H9 (cell line): ENCODE data around the gene PRR13. TPM values are rescaled to one million over a fixed set of nuclear protein-coding genes. Genes with fewer than 3 reads are reported as not detected.

Experiments
- DNase-seq: peaks from one replicate; pipeline ENCODE4 v3.0.0-alpha.2; 2017
- H2AFZ ChIP-seq: one replicate; pipeline ENCODE4 v1.6.1; 2013; ENCODE audit warnings: mild to moderate bottlenecking, low read length, control low read depth, moderate library complexity
- H2AK5ac ChIP-seq: 2 replicates; pipeline ENCODE4 v1.6.1; 2013; ENCODE audit warnings: low read length, control low read depth, mixed read lengths; ENCODE audit not compliant: insufficient read length
- H2BK120ac ChIP-seq: one replicate; pipeline ENCODE4 v1.6.1; 2013; ENCODE audit warnings: low read depth, mild to moderate bottlenecking, low read length, control low read depth, inconsistent platforms; ENCODE audit not compliant: poor library complexity, severe bottlenecking
- H2BK12ac ChIP-seq: 2 replicates; pipeline ENCODE4 v1.6.1; 2013; ENCODE audit warnings: low read length, control low read depth, mixed read lengths, low read depth; ENCODE audit not compliant: insufficient read length
- H2BK15ac ChIP-seq: 2 replicates; pipeline ENCODE4 v1.6.1; 2013; ENCODE audit warnings: low read depth, low read length, control low read depth
- H2BK20ac ChIP-seq: one replicate; pipeline ENCODE4 v1.6.1; 2013; ENCODE audit warnings: low read depth, mild to moderate bottlenecking, low read length, control low read depth, inconsistent platforms; ENCODE audit not compliant: poor library complexity, severe bottlenecking
- H2BK5ac ChIP-seq: 2 replicates; pipeline ENCODE4 v1.6.1; 2013; ENCODE audit warnings: low read length, control low read depth, mixed read lengths; ENCODE audit not compliant: insufficient read length
- H3K14ac ChIP-seq: 2 replicates; pipeline ENCODE4 v1.6.1; 2013; ENCODE audit warnings: low read length, control low read depth; ENCODE audit not compliant: insufficient read depth
- H3K18ac ChIP-seq: 2 replicates; pipeline ENCODE4 v1.6.1; 2013; ENCODE audit warnings: low read depth, mild to moderate bottlenecking, mixed read lengths, low read length, control low read depth; ENCODE audit not compliant: insufficient read length
- H3K23ac ChIP-seq: 2 replicates; pipeline ENCODE4 v1.6.1; 2013; ENCODE audit warnings: low read length, control low read depth, mixed read lengths, low read depth; ENCODE audit not compliant: insufficient read length
- H3K23me2 ChIP-seq: 2 replicates; pipeline ENCODE4 v1.6.1; 2013; ENCODE audit warnings: low read depth, mild to moderate bottlenecking, mixed read lengths, low read length, control low read depth; ENCODE audit not compliant: insufficient read length, poor library complexity, severe bottlenecking
- H3K27ac ChIP-seq: 2 replicates; pipeline ENCODE4 v1.5.1; 2013; ENCODE audit warnings: low read length, control low read depth, mixed read lengths, low read depth; ENCODE audit not compliant: insufficient read length
- H3K27me3 ChIP-seq: 2 replicates; pipeline ENCODE4 v1.6.1; 2013; ENCODE audit warnings: low read length, control low read depth, inconsistent platforms; ENCODE audit not compliant: insufficient read depth
- H3K4ac ChIP-seq: 2 replicates; pipeline ENCODE4 v1.6.1; 2013; ENCODE audit warnings: low read depth, mild to moderate bottlenecking, control low read depth, inconsistent platforms, low read length, moderate library complexity
- H3K4me1 ChIP-seq: 2 replicates; pipeline ENCODE4 v1.6.1; 2013; ENCODE audit warnings: low read length, control low read depth, inconsistent platforms; ENCODE audit not compliant: insufficient read depth
- H3K4me2 ChIP-seq: 2 replicates; pipeline ENCODE4 v1.6.1; 2013; ENCODE audit warnings: low read length, control low read depth, mixed read lengths; ENCODE audit not compliant: insufficient read length, insufficient read depth
- H3K56ac ChIP-seq: 2 replicates; pipeline ENCODE4 v1.6.1; 2013; ENCODE audit warnings: low read depth, mild to moderate bottlenecking, mixed read lengths, low read length, control low read depth; ENCODE audit not compliant: insufficient read length
- H3K79me1 ChIP-seq: 2 replicates; pipeline ENCODE4 v1.6.1; 2013; ENCODE audit warnings: low read depth, mild to moderate bottlenecking, moderate library complexity, low read length, control low read depth, inconsistent platforms; ENCODE audit not compliant: insufficient read depth, poor library complexity, severe bottlenecking
- H3K79me2 ChIP-seq: 2 replicates; pipeline ENCODE4 v1.6.1; 2013; ENCODE audit warnings: low read length, control low read depth, inconsistent platforms; ENCODE audit not compliant: insufficient read depth
- H3K9ac ChIP-seq: 2 replicates; pipeline ENCODE4 v1.6.1; 2013; ENCODE audit warnings: low read length, control low read depth, mixed read lengths; ENCODE audit not compliant: insufficient read length; ENCODE audit errors: extremely low read depth
- H3K9me3 ChIP-seq: one replicate; pipeline ENCODE4 v1.6.1; 2013; ENCODE audit warnings: low read depth, low read length, inconsistent platforms; ENCODE audit not compliant: control insufficient read depth
- H3T11ph ChIP-seq: one replicate; pipeline ENCODE4 v1.6.1; 2013; ENCODE audit warnings: mild to moderate bottlenecking, low read length, control low read depth, inconsistent platforms
- H4K20me1 ChIP-seq: one replicate; pipeline ENCODE4 v1.6.1; 2013; ENCODE audit not compliant: control insufficient read depth, insufficient read length, insufficient read depth
- H4K5ac ChIP-seq: 2 replicates; pipeline ENCODE4 v1.6.1; 2013; ENCODE audit warnings: low read depth, mild to moderate bottlenecking, mixed read lengths, low read length, control low read depth; ENCODE audit not compliant: insufficient read length
- H4K8ac ChIP-seq: replicated peaks from 2 replicates; pipeline ENCODE4 v1.6.1; 2013; ENCODE audit warnings: low read length, control low read depth, mixed read lengths, low read depth; ENCODE audit not compliant: insufficient read length
- H4K91ac ChIP-seq: 2 replicates; pipeline ENCODE4 v1.6.1; 2013; ENCODE audit warnings: low read depth, mild to moderate bottlenecking, moderate library complexity, mixed read lengths, low read length, control low read depth; ENCODE audit not compliant: insufficient read length
- H3K27ac Mint-ChIP-seq, 3 experiments: 2 replicates in 2 of 3; 3 replicates in 1 of 3; pipeline ENCODE4 v1.8.0; 2020 to 2021; ENCODE audit warnings: mixed read lengths in 3 of 3, mild to moderate bottlenecking in 1 of 3, moderate library complexity in 1 of 3
- H3K27me3 Mint-ChIP-seq: 2 replicates; pipeline ENCODE4 v1.8.0; 2021; ENCODE audit warnings: low read depth, mild to moderate bottlenecking, moderate library complexity, mixed read lengths
- H3K36me3 Mint-ChIP-seq, 3 experiments: 2 replicates in 2 of 3; 3 replicates in 1 of 3; pipeline ENCODE4 v1.8.0; 2020 to 2021; ENCODE audit warnings: low read depth in 3 of 3, mixed read lengths in 3 of 3; ENCODE audit not compliant: insufficient read depth in 1 of 3
- H3K4me1 Mint-ChIP-seq, 2 experiments: 2 replicates each; pipeline ENCODE4 v1.8.0; 2020; ENCODE audit warnings: mixed read lengths in 2 of 2
- H3K4me3 Mint-ChIP-seq, 2 experiments: 2 replicates in 1 of 2; 3 replicates in 1 of 2; pipeline ENCODE4 v1.8.0; 2020 to 2021; ENCODE audit warnings: mild to moderate bottlenecking in 2 of 2, mixed read lengths in 2 of 2, moderate library complexity in 1 of 2
- H3K9me3 Mint-ChIP-seq, 2 experiments: 2 replicates in 1 of 2; 3 replicates in 1 of 2; pipeline ENCODE4 v1.8.0; 2020; ENCODE audit warnings: mild to moderate bottlenecking in 2 of 2, mixed read lengths in 2 of 2, moderate library complexity in 1 of 2
- WGBS: extraction: QIAGEN DNeasy Blood & Tissue Kit; methylation state at CpG from one replicate; pipeline ENCODE4 v1.1.7; 2013; ENCODE audit warnings: missing lambda C conversion rate, low lambda C conversion rate, mixed read lengths; ENCODE audit not compliant: insufficient read length; ENCODE audit errors: extremely low coverage; 5-methylcytosine and 5-hydroxymethylcytosine counted together
- total RNA-seq: library from RNA; stranded (reverse); gene quantifications from 2 replicates; pipeline ENCODE4 v1.2.1, GENCODE V29; 2021
- TF ChIP-seq, protein P1 (sequence below): fragments of 200-600 bp; sonication (generic); conservative IDR thresholded peaks from 3 replicates; pipeline ENCODE4 v1.8.0; 2021; ENCODE audit warnings: antibody characterized with exemption, mild to moderate bottlenecking

The PRR13 gene
- total RNA-seq, 1 experiment from 2014 or later, result 147 TPM

- TF ChIP-seq, protein P1, sequence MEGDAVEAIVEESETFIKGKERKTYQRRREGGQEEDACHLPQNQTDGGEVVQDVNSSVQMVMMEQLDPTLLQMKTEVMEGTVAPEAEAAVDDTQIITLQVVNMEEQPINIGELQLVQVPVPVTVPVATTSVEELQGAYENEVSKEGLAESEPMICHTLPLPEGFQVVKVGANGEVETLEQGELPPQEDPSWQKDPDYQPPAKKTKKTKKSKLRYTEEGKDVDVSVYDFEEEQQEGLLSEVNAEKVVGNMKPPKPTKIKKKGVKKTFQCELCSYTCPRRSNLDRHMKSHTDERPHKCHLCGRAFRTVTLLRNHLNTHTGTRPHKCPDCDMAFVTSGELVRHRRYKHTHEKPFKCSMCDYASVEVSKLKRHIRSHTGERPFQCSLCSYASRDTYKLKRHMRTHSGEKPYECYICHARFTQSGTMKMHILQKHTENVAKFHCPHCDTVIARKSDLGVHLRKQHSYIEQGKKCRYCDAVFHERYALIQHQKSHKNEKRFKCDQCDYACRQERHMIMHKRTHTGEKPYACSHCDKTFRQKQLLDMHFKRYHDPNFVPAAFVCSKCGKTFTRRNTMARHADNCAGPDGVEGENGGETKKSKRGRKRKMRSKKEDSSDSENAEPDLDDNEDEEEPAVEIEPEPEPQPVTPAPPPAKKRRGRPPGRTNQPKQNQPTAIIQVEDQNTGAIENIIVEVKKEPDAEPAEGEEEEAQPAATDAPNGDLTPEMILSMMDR, result peak; percentile 86
- WGBS, result no CpG with 5 or more reads among the region's 32 CpGs
- H3K27ac ChIP-seq, result peak within 1 kb of the TSS; percentile 24
Observed at GRCh38 chr12:53451661-53452158, 10.2 kb downstream of the PRR13 start, which contains the start of gene PCBP2. PCBP2 (plus strand) TSS chr12:53452102; CDS start chr12:53454801, 2,699 bp downstream.

More at GRCh38 chr12:53451661-53452158, 10.2 kb downstream of the PRR13 start, which contains the start of gene PCBP2:
- Histone ChIP-seq H4K8ac (no peak within 1 kb of the TSS), H3K4me2 (peak within 1 kb of the TSS; percentile 49), H2BK12ac (no peak within 1 kb of the TSS), H4K20me1 (no peaks in the 10 kb centered on the region), H2BK20ac (no peak within 1 kb of the TSS), H4K5ac (peak within 1 kb of the TSS; percentile 7), H3K14ac (peak within 1 kb of the TSS; percentile 95), H3K4me1 (no peaks in the 10 kb centered on the region), H3T11ph (no peak within 1 kb of the TSS), H2BK120ac (peak within 1 kb of the TSS; percentile 84), H3K23me2 (no peaks in the 10 kb centered on the region), H3K27me3 (no peaks in the 10 kb centered on the region), H2BK5ac (peak within 1 kb of the TSS; percentile 1), H3K4ac (no peak within 1 kb of the TSS; the same call in 1 of the 2 replicates), H3K23ac (no peak within 1 kb of the TSS), H3K56ac (no peak within 1 kb of the TSS), H3K9ac (peak within 1 kb of the TSS; percentile 100), H2BK15ac (no peak within 1 kb of the TSS), H2AFZ (no peak within 1 kb of the TSS), H2AK5ac (no peak within 1 kb of the TSS), H3K9me3 (no peaks in the 10 kb centered on the region), H3K79me2 (peaks cover 23% of the 10 kb centered on the region), H4K91ac (no peak within 1 kb of the TSS), H3K79me1 (peaks cover 3% of the 10 kb centered on the region), H3K18ac (peak within 1 kb of the TSS; percentile 98)
- H3K4me1 Mint-ChIP-seq, result peaks cover 19 to 33% of the 10 kb centered on the region in 2 experiments
- H3K27me3 Mint-ChIP-seq, result no peaks in the 10 kb centered on the region
- peak; percentile 100 for DNase-seq
- H3K36me3 Mint-ChIP-seq, result peaks cover 43 to 53% (median 52%) of the 10 kb centered on the region in 3 experiments
- peak within 1 kb of the TSS; percentile 100 for H3K27ac Mint-ChIP-seq
- H3K4me3 Mint-ChIP-seq, result peak within 1 kb of the TSS; percentile 97
- no peaks in the 10 kb centered on the region; a peak in 1 of 5 replicates for H3K9me3 Mint-ChIP-seq
